Endothelial cell of umbilical vein (primary cell): ENCODE results near the gene P3H2. TPM values are rescaled to one million over a fixed set of nuclear protein-coding genes. Genes with fewer than 3 reads are reported as not detected.
"Not testable (repeated sequence)": the region's sequence is repeated elsewhere in the genome, so short reads cannot be mapped to it uniquely, and the experiment has no call there.

Experiments
- BruUV-seq: library from RNA; stranded (reverse); fragments of 400-500 nt; replicated peaks from 2 replicates; lab custom pipeline; 2021; lab: Mats Ljungman, UMichigan
- CTCF ChIA-PET: fragments of 300-600, 350-600 bp; sonication (Branson Sonifier 250); formaldehyde crosslinking; loops from one replicate; lab custom pipeline; 2021; ENCODE audit warnings: antibody characterized with exemption, inconsistent platforms; lab: Charles Lee
- POLR2A ChIA-PET: fragments of 300-600, 350-600 bp; sonication (Branson Sonifier 250); formaldehyde crosslinking; loops from one replicate; lab custom pipeline; 2021; ENCODE audit warnings: antibody characterized with exemption, inconsistent platforms; lab: Charles Lee
- DNase-seq: peaks from one replicate; pipeline ENCODE4 v3.0.0-alpha.2; 2011; ENCODE audit warnings: low read depth, low spot score
- FAIRE-seq: peaks from 2 replicates; lab custom pipeline; 2011; peaks lifted over from hg19 to GRCh38; lab: Jason Lieb, UNC
- H2AFZ ChIP-seq: 2 replicates; pipeline ENCODE4 v1.6.0; 2012; ENCODE audit warnings: low read depth, low read length, control low read depth, inconsistent platforms
- H3K27ac ChIP-seq: 2 replicates; pipeline ENCODE4 v1.5.1; 2011; ENCODE audit warnings: low read depth, mild to moderate bottlenecking, control low read depth, low read length, moderate library complexity; ENCODE audit not compliant: insufficient read depth
- H3K27me3 ChIP-seq, 2 experiments: 2 replicates each; pipeline versions ENCODE4 v1.6.0 to v1.6.1; 2011; ENCODE audit warnings: low read length in 2 of 2, mixed read lengths in 1 of 2; ENCODE audit not compliant: control insufficient read depth in 2 of 2, insufficient read depth in 2 of 2
- H3K36me3 ChIP-seq, 2 experiments: 2 replicates in 1 of 2; 3 replicates in 1 of 2; pipeline ENCODE4 v1.5.1; 2011; ENCODE audit warnings: low read length in 2 of 2, mild to moderate bottlenecking in 1 of 2, moderate library complexity in 1 of 2; ENCODE audit not compliant: control insufficient read depth in 2 of 2, insufficient read depth in 2 of 2; ENCODE audit errors: extremely low read depth in 1 of 2
- H3K4me1 ChIP-seq: 3 replicates; pipeline ENCODE4 v1.5.1; 2011; ENCODE audit warnings: mild to moderate bottlenecking, low read length; ENCODE audit not compliant: control insufficient read depth, insufficient read depth; ENCODE audit errors: extremely low read depth
- H3K4me2 ChIP-seq: 2 replicates; pipeline ENCODE4 v1.6.1; 2011; ENCODE audit warnings: low read length, control low read depth, mixed read lengths; ENCODE audit not compliant: insufficient read depth
- H3K4me3 ChIP-seq, 3 experiments: fragments of 200-600 bp in 1 of 3; sonication (generic), shearing (Covaris generic) in 1 of 3; replicated peaks in 1 of 3; 2 replicates each; pipeline ENCODE4 v1.5.1; 2011 to 2016; ENCODE audit warnings: control low read depth in 3 of 3, low read length in 3 of 3, mild to moderate bottlenecking in 2 of 3, inconsistent platforms in 1 of 3, low read depth in 1 of 3, moderate library complexity in 1 of 3; ENCODE audit not compliant: insufficient read depth in 1 of 3
- H3K79me2 ChIP-seq: 2 replicates; pipeline ENCODE4 v1.6.0; 2012; ENCODE audit warnings: low read length, inconsistent platforms; ENCODE audit not compliant: control insufficient read depth, insufficient read depth
- H3K9ac ChIP-seq: replicated peaks from 2 replicates; pipeline ENCODE3; 2011; ENCODE audit warnings: low read length, control low read depth; ENCODE audit not compliant: insufficient read depth; ENCODE audit errors: extremely low read depth
- H3K9me1 ChIP-seq: replicated peaks from 3 replicates; pipeline ENCODE4 v1.6.0; 2011; ENCODE audit warnings: mild to moderate bottlenecking, low read length; ENCODE audit not compliant: control insufficient read depth, insufficient read depth; ENCODE audit errors: extremely low read depth
- H3K9me3 ChIP-seq: replicated peaks from 2 replicates; pipeline ENCODE4 v1.5.1; 2012; ENCODE audit warnings: low read length, inconsistent platforms; ENCODE audit not compliant: control insufficient read depth, insufficient read depth
- H4K20me1 ChIP-seq: replicated peaks from 2 replicates; pipeline ENCODE3; 2011; ENCODE audit warnings: mild to moderate bottlenecking, low read length; ENCODE audit not compliant: control insufficient read depth, insufficient read depth; ENCODE audit errors: extremely low read depth
- CTCF ChIP-seq, 2 donors: IDR thresholded peaks; 1 replicate in 1 of 2; 2 replicates in 1 of 2; pipeline ENCODE4 v1.5.1; 2011; ENCODE audit warnings: low read length in 2 of 2, mild to moderate bottlenecking in 2 of 2, moderate library complexity in 2 of 2, control low read depth in 1 of 2, inconsistent platforms in 1 of 2, low read depth in 1 of 2; ENCODE audit not compliant: insufficient read depth in 1 of 2; ENCODE audit errors: extremely low read depth in 1 of 2
- EZH2 ChIP-seq: IDR thresholded peaks from 2 replicates; pipeline ENCODE4 v1.6.1; 2012; ENCODE audit warnings: borderline replicate concordance, low read depth, mild to moderate bottlenecking, moderate library complexity, low read length, inconsistent platforms; ENCODE audit not compliant: severe bottlenecking
- FOS ChIP-seq: IDR thresholded peaks from 2 replicates; pipeline ENCODE4 v1.6.1; 2011; ENCODE audit warnings: mild to moderate bottlenecking, low read length, moderate library complexity, borderline replicate concordance; ENCODE audit not compliant: insufficient read depth
- GATA2 ChIP-seq: IDR thresholded peaks from 2 replicates; pipeline ENCODE4 v1.7.0; 2011; ENCODE audit warnings: low read depth, mild to moderate bottlenecking, moderate library complexity, mixed read lengths, low read length; ENCODE audit not compliant: insufficient read length, insufficient read depth
- JUN ChIP-seq: IDR thresholded peaks from 2 replicates; pipeline ENCODE4 v1.6.1; 2011; ENCODE audit warnings: borderline replicate concordance, low read depth; ENCODE audit not compliant: insufficient read length, insufficient read depth
- MAX ChIP-seq: IDR thresholded peaks from 2 replicates; pipeline ENCODE4 v1.6.1; 2011; ENCODE audit not compliant: insufficient read depth, insufficient read length
- MYC ChIP-seq: IDR thresholded peaks from one replicate; pipeline ENCODE4 v1.6.1; 2011; ENCODE audit warnings: mild to moderate bottlenecking, low read depth, low read length
- POLR2A ChIP-seq: IDR thresholded peaks from 2 replicates; pipeline ENCODE4 v1.6.1; 2012; ENCODE audit warnings: low read depth, mild to moderate bottlenecking, control low read depth, low read length
- dilution Hi-C: fragments of 300-500 bp; cut with MboI; formaldehyde crosslinking; loops from one replicate; pipeline ENCODE4 v1.15.0; 2019; ENCODE audit warnings: low sequenced_read_pairs; ENCODE audit not compliant: extremely low pct_ligation_motif_present
- intact Hi-C: fragments of 100-400 bp; cut with micrococcal nuclease; formaldehyde crosslinking; loops from one replicate; pipeline ENCODE4 v1.10.0; 2022
- polyA plus RNA-seq, 4 experiments: library from polyadenylated mRNA; depleted of rRNA in 3 of 4; stranded (reverse) in 3 of 4; unstranded in 1 of 4; fragments of >200 nt; gene quantifications; 2 replicates each; pipeline versions ENCODE4 v1.2.1 to v1.2.3, GENCODE V29; 2011 to 2012; ENCODE audit warnings: missing spikeins in 1 of 4
- total RNA-seq: library from RNA; stranded (reverse); gene quantifications from 2 replicates; pipeline ENCODE4 v1.2.3, GENCODE V29; 2021

The P3H2 gene
- total and polyA plus RNA-seq, 2 donors (not counting 3 experiments of a cell fraction or from before 2014, with no cell fraction given): 6.6 to 6.8 TPM

GRCh38 chr3:190071921-190072320, 48.8 kb downstream of the P3H2 start:
- DNase-seq, FAIRE-seq, dilution Hi-C loops, BruUV-seq, H3K9me3 ChIP-seq, intact Hi-C loops, H4K20me1 ChIP-seq, H3K4me2 ChIP-seq, H2AFZ ChIP-seq, CTCF ChIA-PET, H3K4me3 ChIP-seq, H3K27ac ChIP-seq, H3K27me3 ChIP-seq, H3K9ac ChIP-seq, H3K79me2 ChIP-seq, H3K36me3 ChIP-seq, H3K9me1 ChIP-seq, POLR2A ChIA-PET: not testable (repeated sequence)
- H3K4me1 ChIP-seq: peaks cover 14% of the 10 kb centered on the region

DNA sequence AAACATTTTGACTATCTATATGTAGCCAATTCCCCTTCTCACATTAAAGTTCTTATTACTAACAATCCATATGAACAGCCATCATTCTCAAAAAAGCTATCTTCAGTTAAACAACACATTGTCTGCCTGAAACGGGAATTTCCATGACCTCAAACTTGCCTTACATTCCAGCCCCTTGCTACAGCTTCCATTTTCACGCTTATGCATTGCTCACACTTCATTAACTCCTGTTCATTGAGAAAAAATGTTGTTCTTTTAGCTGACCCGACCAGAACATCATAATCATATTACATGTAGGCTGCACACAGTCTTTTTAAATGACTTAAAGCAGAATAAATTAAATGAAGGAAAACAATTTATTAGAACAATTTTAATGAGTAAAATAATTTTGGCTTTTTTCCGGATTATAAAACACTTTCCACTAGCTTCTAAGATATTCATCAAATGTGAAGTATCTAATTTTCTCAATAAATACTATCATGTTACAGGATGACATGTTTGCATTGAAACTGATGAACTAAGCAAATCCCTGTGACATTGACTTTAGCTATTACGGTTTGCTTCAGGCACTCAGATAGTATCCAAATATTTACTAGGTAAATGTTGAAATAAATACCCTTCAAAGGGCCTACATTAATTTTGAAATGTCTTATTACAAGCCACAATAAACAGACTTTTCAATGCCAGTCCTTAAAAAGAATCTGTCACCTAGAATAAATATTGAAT, 49.9 kb downstream of the P3H2 start:
- dilution Hi-C loops (no loop called here), intact Hi-C loops (no loop called here)
- DNase-seq (no peak), FAIRE-seq (no peak)
- POLR2A ChIA-PET: no interaction called here
- no peaks in the 10 kb centered on the region for H3K9me3 ChIP-seq
- no peak overlapping the region for H3K4me2 ChIP-seq
- H3K4me1 ChIP-seq: peaks cover 5% of the 10 kb centered on the region
- no peaks in the 10 kb centered on the region for H3K27me3 ChIP-seq
- H3K4me3 ChIP-seq: no peak overlapping the region
- CTCF ChIA-PET: no interaction called here
- H3K79me2 ChIP-seq: no peaks in the 10 kb centered on the region
- H3K27ac ChIP-seq: no peak overlapping the region
- H4K20me1 ChIP-seq: no peaks in the 10 kb centered on the region
- no peak overlapping the region for H3K9ac ChIP-seq
- TF ChIP-seq MAX (no peak), JUN (no peak), POLR2A (no peak), MYC (no peak), GATA2 (no peak), EZH2 (no peak), CTCF (IDR thresholded peaks at IDR 0.05; ENCODE audit: extremely low read depth in 1 of 2, insufficient read depth in 1 of 2, low read depth in 1 of 2, low read length in 2 of 2) (no peak), FOS (no peak)
- no TSS peak for BruUV-seq
- H2AFZ ChIP-seq: no peak overlapping the region
- H3K36me3 ChIP-seq: no peaks in the 10 kb centered on the region
- H3K9me1 ChIP-seq: no peaks in the 10 kb centered on the region
